ENCODE results near the gene TEPSIN.

DNA sequence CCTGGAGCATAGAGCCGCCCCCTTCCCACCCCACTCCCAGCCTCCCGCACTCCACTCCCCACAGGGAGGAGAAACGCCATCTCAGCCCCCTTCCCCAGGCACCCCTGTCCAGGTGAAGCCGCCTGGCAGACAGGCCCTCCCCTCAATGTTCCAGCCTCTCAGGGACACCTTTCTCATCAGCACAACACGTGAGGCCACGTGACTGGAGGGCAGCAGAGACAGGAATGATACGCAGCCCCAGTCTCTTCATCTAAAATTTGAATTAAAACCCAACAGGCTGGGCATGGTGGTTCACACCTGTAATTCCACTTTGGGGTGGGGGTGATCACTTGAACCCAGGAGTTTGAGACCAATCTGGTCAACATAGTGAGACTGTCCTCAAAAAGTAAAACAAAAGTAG lies 52.7 kb downstream of the TEPSIN start:
- TF ChIP-seq, protein P1, sequence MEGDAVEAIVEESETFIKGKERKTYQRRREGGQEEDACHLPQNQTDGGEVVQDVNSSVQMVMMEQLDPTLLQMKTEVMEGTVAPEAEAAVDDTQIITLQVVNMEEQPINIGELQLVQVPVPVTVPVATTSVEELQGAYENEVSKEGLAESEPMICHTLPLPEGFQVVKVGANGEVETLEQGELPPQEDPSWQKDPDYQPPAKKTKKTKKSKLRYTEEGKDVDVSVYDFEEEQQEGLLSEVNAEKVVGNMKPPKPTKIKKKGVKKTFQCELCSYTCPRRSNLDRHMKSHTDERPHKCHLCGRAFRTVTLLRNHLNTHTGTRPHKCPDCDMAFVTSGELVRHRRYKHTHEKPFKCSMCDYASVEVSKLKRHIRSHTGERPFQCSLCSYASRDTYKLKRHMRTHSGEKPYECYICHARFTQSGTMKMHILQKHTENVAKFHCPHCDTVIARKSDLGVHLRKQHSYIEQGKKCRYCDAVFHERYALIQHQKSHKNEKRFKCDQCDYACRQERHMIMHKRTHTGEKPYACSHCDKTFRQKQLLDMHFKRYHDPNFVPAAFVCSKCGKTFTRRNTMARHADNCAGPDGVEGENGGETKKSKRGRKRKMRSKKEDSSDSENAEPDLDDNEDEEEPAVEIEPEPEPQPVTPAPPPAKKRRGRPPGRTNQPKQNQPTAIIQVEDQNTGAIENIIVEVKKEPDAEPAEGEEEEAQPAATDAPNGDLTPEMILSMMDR (conservative IDR thresholded peaks at IDR 0.05) = no peak
- no peak for TF ChIP-seq ZFX (IDR thresholded peaks at IDR 0.05)

Data from C4-2B (cell line).